Breast epithelium (tissue), 4 donors: ENCODE measurements around the gene ATXN1. TPM values are rescaled to one million over a fixed set of nuclear protein-coding genes. Genes with fewer than 3 reads are reported as not detected.

ENCODE experiments used
- DNase-seq, 2 donors: peaks; one replicate each; pipeline ENCODE4 v3.0.0-alpha.2; 2019; ENCODE audit warnings: low spot score in 2 of 2
- H3K27ac ChIP-seq, 2 donors: fragments of 200-600 bp; sonication (generic) in 1 of 2; one replicate each; pipeline ENCODE4 v1.5.1; 2016 to 2019; ENCODE audit warnings: mild to moderate bottlenecking in 1 of 2
- H3K27me3 ChIP-seq, 2 donors: fragments of 200-600 bp; sonication (generic) in 1 of 2; one replicate each; pipeline versions ENCODE4 v1.5.1 to v1.6.0; 2017 to 2019; ENCODE audit warnings: control low read depth in 1 of 2, mild to moderate bottlenecking in 1 of 2
- H3K36me3 ChIP-seq: fragments of 200-600 bp; one replicate; pipeline ENCODE4 v1.5.1; 2019
- H3K4me1 ChIP-seq, 2 donors: fragments of 200-600 bp; sonication (generic); one replicate each; pipeline ENCODE4 v1.5.1; 2016 to 2019; ENCODE audit warnings: control low read depth in 1 of 2
- H3K4me3 ChIP-seq, 3 donors: fragments of 200-600 bp; sonication (generic); 1 replicate in 2 of 3; 2 replicates in 1 of 3; pipeline ENCODE4 v1.5.1; 2016 to 2019; ENCODE audit warnings: mild to moderate bottlenecking in 3 of 3, moderate library complexity in 2 of 3
- H3K9me3 ChIP-seq, 2 donors: fragments of 200-600 bp; sonication (generic) in 1 of 2; one replicate each; pipeline ENCODE4 v1.5.1; 2016 to 2019; ENCODE audit warnings: control low read depth in 1 of 2
- POLR2A ChIP-seq: fragments of 450-650 bp; IDR thresholded peaks from one replicate; pipeline ENCODE4 v1.6.1; 2016; ENCODE audit warnings: antibody characterized with exemption, mild to moderate bottlenecking, moderate library complexity
- POLR2AphosphoS5 ChIP-seq, 3 donors: sonication (generic); formaldehyde crosslinking; IDR thresholded peaks; one replicate each; pipeline ENCODE4 v1.6.1; 2017; ENCODE audit warnings: antibody characterized with exemption in 3 of 3
- intact Hi-C: fragments of 100-400 bp; cut with DNase I; formaldehyde crosslinking; loops from one replicate; pipeline ENCODE4 v1.15.1; 2023; ENCODE audit warnings: low total_unique reads
- total RNA-seq, 3 donors: library from RNA; depleted of rRNA; stranded (reverse); fragments of >200 nt; gene quantifications; one replicate each; pipeline ENCODE4 v1.1.0, GENCODE V29; 2016
- TF ChIP-seq, protein P1 (sequence below), 3 donors: fragments of 450-650 bp; IDR thresholded peaks; one replicate each; pipeline ENCODE4 v1.5.1; 2016 to 2017; ENCODE audit warnings: antibody characterized with exemption in 3 of 3, mild to moderate bottlenecking in 3 of 3, moderate library complexity in 3 of 3

The ATXN1 gene
- total RNA-seq, 3 donors from 2014 or later: 26.7 to 63.2 (median 37.4) TPM

GRCh38 chr6:16433338-16433890, 327.8 kb downstream of the ATXN1 start:
- no peak overlapping the region for H3K4me3 ChIP-seq
- intact Hi-C loops: no loop called here
- H3K9me3 ChIP-seq: no peaks in the 10 kb centered on the region
- H3K27ac ChIP-seq: no peak overlapping the region
- TF ChIP-seq POLR2AphosphoS5 (IDR thresholded peaks at IDR 0.05) (no peak), POLR2A (no peak)
- TF ChIP-seq, protein P1, sequence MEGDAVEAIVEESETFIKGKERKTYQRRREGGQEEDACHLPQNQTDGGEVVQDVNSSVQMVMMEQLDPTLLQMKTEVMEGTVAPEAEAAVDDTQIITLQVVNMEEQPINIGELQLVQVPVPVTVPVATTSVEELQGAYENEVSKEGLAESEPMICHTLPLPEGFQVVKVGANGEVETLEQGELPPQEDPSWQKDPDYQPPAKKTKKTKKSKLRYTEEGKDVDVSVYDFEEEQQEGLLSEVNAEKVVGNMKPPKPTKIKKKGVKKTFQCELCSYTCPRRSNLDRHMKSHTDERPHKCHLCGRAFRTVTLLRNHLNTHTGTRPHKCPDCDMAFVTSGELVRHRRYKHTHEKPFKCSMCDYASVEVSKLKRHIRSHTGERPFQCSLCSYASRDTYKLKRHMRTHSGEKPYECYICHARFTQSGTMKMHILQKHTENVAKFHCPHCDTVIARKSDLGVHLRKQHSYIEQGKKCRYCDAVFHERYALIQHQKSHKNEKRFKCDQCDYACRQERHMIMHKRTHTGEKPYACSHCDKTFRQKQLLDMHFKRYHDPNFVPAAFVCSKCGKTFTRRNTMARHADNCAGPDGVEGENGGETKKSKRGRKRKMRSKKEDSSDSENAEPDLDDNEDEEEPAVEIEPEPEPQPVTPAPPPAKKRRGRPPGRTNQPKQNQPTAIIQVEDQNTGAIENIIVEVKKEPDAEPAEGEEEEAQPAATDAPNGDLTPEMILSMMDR (IDR thresholded peaks at IDR 0.05): no peak
- DNase-seq: no peak
- no peaks in the 10 kb centered on the region for H3K36me3 ChIP-seq
- H3K4me1 ChIP-seq: peaks cover 0 to 5% of the 10 kb centered on the region in 2 donors
- no peaks in the 10 kb centered on the region for H3K27me3 ChIP-seq

- DNase-seq: no peak
- TF ChIP-seq POLR2AphosphoS5 (IDR thresholded peaks at IDR 0.05): no peak
- H3K27me3 ChIP-seq: no peaks in the 10 kb centered on the region
- intact Hi-C loops: no loop called here
- peaks cover 0 to 5% of the 10 kb centered on the region in 2 donors for H3K4me1 ChIP-seq
- H3K36me3 ChIP-seq: no peaks in the 10 kb centered on the region
- no peaks in the 10 kb centered on the region for H3K9me3 ChIP-seq
- no peak overlapping the region for H3K27ac ChIP-seq
- no peak overlapping the region for H3K4me3 ChIP-seq
Measured at GRCh38 chr6:16432075-16433032, 328.9 kb downstream of the ATXN1 start.

DNA sequence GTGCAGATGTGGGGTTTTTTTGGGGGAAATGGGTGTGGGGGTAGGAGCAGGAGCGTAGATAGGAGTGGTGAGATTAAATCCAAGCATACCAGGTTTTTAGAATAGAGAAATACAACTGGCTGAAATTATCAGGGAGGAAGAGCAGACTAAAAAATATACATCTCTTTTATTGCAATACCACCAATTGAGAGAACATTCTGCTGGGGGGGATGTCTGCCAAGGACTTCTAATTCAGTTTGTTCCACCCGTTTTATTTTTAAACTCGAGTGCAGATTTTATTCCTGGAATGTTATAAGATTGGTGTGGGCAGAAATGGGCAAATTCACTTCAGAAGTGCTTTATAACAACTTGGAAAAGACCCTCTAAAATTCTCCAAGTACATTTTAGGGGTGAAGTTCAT, 330.2 kb downstream of the ATXN1 start:
- H3K9me3 ChIP-seq: no peaks in the 10 kb centered on the region
- intact Hi-C loops: no loop called here
- DNase-seq: no peak
- H3K27ac ChIP-seq: no peak overlapping the region
- H3K27me3 ChIP-seq: no peaks in the 10 kb centered on the region
- no peak overlapping the region for H3K4me3 ChIP-seq
- peaks cover 0 to 5% of the 10 kb centered on the region in 2 donors for H3K4me1 ChIP-seq
- TF ChIP-seq, protein P1 (IDR thresholded peaks at IDR 0.05): no peak
- no peak for TF ChIP-seq POLR2AphosphoS5 (IDR thresholded peaks at IDR 0.05)
- TF ChIP-seq POLR2A: no peak
- no peaks in the 10 kb centered on the region for H3K36me3 ChIP-seq

DNA sequence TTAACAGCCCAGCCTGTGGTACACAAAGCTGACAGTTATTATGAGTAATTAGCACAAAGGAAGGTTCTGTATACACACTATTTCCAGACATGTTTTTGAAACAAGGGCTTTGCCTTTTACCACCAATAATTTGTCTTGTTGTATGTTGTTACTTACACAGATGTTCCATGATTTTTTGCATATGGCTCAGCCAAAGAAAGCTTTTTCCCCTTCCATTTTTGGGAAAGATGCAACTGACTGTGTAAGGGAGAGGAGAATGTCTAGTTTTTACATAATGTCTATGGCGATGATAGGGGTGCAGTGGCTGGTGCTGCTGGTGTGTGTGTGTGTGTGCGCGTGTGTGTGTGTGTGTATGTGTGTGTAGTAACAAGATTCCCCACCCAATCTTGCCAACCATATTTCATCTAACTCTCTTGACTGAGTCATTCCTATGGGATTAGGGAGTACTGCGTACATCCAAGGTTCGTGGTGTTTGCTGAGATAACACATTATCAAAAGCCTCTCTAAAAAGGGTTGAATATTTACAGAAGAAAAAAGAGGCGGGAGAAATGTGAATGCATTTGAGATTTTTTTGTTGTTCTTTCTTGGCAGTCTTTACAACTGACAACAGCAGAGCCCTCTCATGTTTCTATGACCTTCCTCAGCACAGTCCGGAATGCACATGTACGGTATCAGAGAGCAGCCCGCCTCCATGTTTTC, 330.7 kb downstream of the ATXN1 start:
- Histone ChIP-seq H3K27ac (no peak overlapping the region), H3K4me3 (no peak overlapping the region), H3K36me3 (no peaks in the 10 kb centered on the region), H3K27me3 (no peaks in the 10 kb centered on the region), H3K4me1 (peaks cover 0 to 5% of the 10 kb centered on the region in 2 donors), H3K9me3 (no peaks in the 10 kb centered on the region)
- no peak for DNase-seq
- TF ChIP-seq, protein P1 (IDR thresholded peaks at IDR 0.05): no peak
- TF ChIP-seq POLR2A (no peak), POLR2AphosphoS5 (IDR thresholded peaks at IDR 0.05) (no peak)
- intact Hi-C loops: no loop called here

- intact Hi-C loops: no loop called here
- Histone ChIP-seq H3K27ac (no peak overlapping the region), H3K4me1 (peaks cover 0 to 5% of the 10 kb centered on the region in 2 donors), H3K9me3 (no peaks in the 10 kb centered on the region), H3K36me3 (no peaks in the 10 kb centered on the region), H3K4me3 (no peak overlapping the region), H3K27me3 (no peaks in the 10 kb centered on the region)
- no peak for DNase-seq
- no peak for TF ChIP-seq POLR2AphosphoS5 (IDR thresholded peaks at IDR 0.05)
Measured at GRCh38 chr6:16429669-16430068, 331.6 kb downstream of the ATXN1 start.
